Parathyroid adenoma (tissue), 2 donors: ENCODE measurements around the gene STON2.

Experiments used
- H2AFZ ChIP-seq: fragments of 300-600 bp; sonication (generic); one replicate; pipeline ENCODE4 v1.7.0; 2017; ENCODE audit warnings: antibody characterized with exemption, mild to moderate bottlenecking
- H3K27ac ChIP-seq: fragments of 300-600 bp; sonication (generic); one replicate; pipeline ENCODE4 v1.7.0; 2017
- H3K27me3 ChIP-seq: fragments of 300-600 bp; sonication (generic); one replicate; pipeline ENCODE4 v1.7.0; 2017; ENCODE audit warnings: low read length; ENCODE audit not compliant: control insufficient read depth, insufficient read depth
- H3K36me3 ChIP-seq: fragments of 300-600 bp; sonication (generic); one replicate; pipeline ENCODE4 v1.7.0; 2017; ENCODE audit warnings: low read length; ENCODE audit not compliant: control insufficient read depth, insufficient read depth
- H3K4me1 ChIP-seq: fragments of 300-600 bp; sonication (generic); one replicate; pipeline ENCODE4 v1.7.0; 2017; ENCODE audit warnings: control low read depth
- H3K4me2 ChIP-seq: fragments of 300-600 bp; sonication (generic); one replicate; pipeline ENCODE4 v1.7.0; 2017; ENCODE audit warnings: low read length
- H3K4me3 ChIP-seq: fragments of 300-600 bp; sonication (generic); one replicate; pipeline ENCODE4 v1.7.0; 2017; ENCODE audit warnings: low read depth, low read length
- H3K79me2 ChIP-seq: fragments of 300-600 bp; sonication (generic); one replicate; pipeline ENCODE4 v1.7.0; 2017; ENCODE audit warnings: control low read depth
- H3K9ac ChIP-seq: fragments of 300-600 bp; sonication (generic); one replicate; pipeline ENCODE4 v1.7.0; 2017; ENCODE audit warnings: mild to moderate bottlenecking
- H3K9me3 ChIP-seq: fragments of 300-600 bp; sonication (generic); one replicate; pipeline ENCODE4 v1.7.0; 2017; ENCODE audit warnings: low read length; ENCODE audit not compliant: control insufficient read depth
- CTCF ChIP-seq: fragments of 300-600 bp; sonication (generic); IDR thresholded peaks from one replicate; pipeline ENCODE4 v1.7.0; 2017; ENCODE audit warnings: antibody characterized with exemption, mild to moderate bottlenecking
- donor health status: primary hyperparathyroidism.

The STON2 gene

GRCh38 chr14:81331229-81332021 is 68.7 kb downstream of the STON2 start:
- Histone ChIP-seq H3K79me2 (no peaks in the 10 kb centered on the region), H3K4me3 (no peak overlapping the region), H3K36me3 (no peaks in the 10 kb centered on the region), H3K4me1 (no peaks in the 10 kb centered on the region), H3K27ac (no peak overlapping the region), H3K9me3 (no peaks in the 10 kb centered on the region), H3K9ac (no peak overlapping the region), H3K4me2 (no peak overlapping the region), H2AFZ (no peak overlapping the region), H3K27me3 (no peaks in the 10 kb centered on the region)
- TF ChIP-seq CTCF: no peak

- no peaks in the 10 kb centered on the region for H3K4me1 ChIP-seq
Measured at GRCh38 chr14:81330619-81331122, 69.5 kb downstream of the STON2 start.

GRCh38 chr14:81329640-81330381 is 70.3 kb downstream of the STON2 start:
- no peak overlapping the region for H2AFZ ChIP-seq
- H3K27ac ChIP-seq: no peak overlapping the region
- H3K4me1 ChIP-seq: no peaks in the 10 kb centered on the region
- H3K9me3 ChIP-seq: no peaks in the 10 kb centered on the region
- H3K4me2 ChIP-seq: no peak overlapping the region
- no peak for TF ChIP-seq CTCF
- no peak overlapping the region for H3K4me3 ChIP-seq
- H3K9ac ChIP-seq: no peak overlapping the region
- H3K79me2 ChIP-seq: no peaks in the 10 kb centered on the region
- no peaks in the 10 kb centered on the region for H3K36me3 ChIP-seq
- H3K27me3 ChIP-seq: no peaks in the 10 kb centered on the region

More at GRCh38 chr14:81330619-81331122, 69.5 kb downstream of the STON2 start:
- Histone ChIP-seq H3K27me3 (no peaks in the 10 kb centered on the region), H3K27ac (no peak overlapping the region), H3K79me2 (no peaks in the 10 kb centered on the region), H3K9me3 (no peaks in the 10 kb centered on the region), H3K36me3 (no peaks in the 10 kb centered on the region), H3K9ac (no peak overlapping the region), H3K4me3 (no peak overlapping the region), H2AFZ (no peak overlapping the region), H3K4me2 (no peak overlapping the region)
- no peak for TF ChIP-seq CTCF

GRCh38 chr14:81326451-81326850 is 73.7 kb downstream of the STON2 start:
- no peak overlapping the region for H3K4me2 ChIP-seq
- H3K9me3 ChIP-seq: no peaks in the 10 kb centered on the region
- H2AFZ ChIP-seq: no peak overlapping the region
- H3K9ac ChIP-seq: no peak overlapping the region
- no peaks in the 10 kb centered on the region for H3K4me1 ChIP-seq
- no peak overlapping the region for H3K4me3 ChIP-seq
- H3K36me3 ChIP-seq: no peaks in the 10 kb centered on the region
- TF ChIP-seq CTCF: no peak
- H3K27me3 ChIP-seq: no peaks in the 10 kb centered on the region
- no peak overlapping the region for H3K27ac ChIP-seq
- H3K79me2 ChIP-seq: no peaks in the 10 kb centered on the region
